GM23338 (cell line): Measurements from ENCODE around the gene CCNYL1. TPM values are rescaled to one million over a fixed set of nuclear protein-coding genes. Genes with fewer than 3 reads are reported as not detected.

Experiments used
- ATAC-seq: fragments of 200-7000 bp; cut with Tn5 transposase; 3 replicates; pipeline ENCODE4 v1.9.1; 2020
- DNase-seq: peaks from one replicate; pipeline ENCODE4 v3.0.0-alpha.2; 2015; ENCODE audit warnings: low spot score
- H2AFZ ChIP-seq: fragments of 200-600 bp; sonication (generic); 2 replicates; pipeline ENCODE4 v1.8.0; 2016; ENCODE audit warnings: antibody characterized with exemption, mild to moderate bottlenecking, moderate library complexity
- H3F3A ChIP-seq: fragments of 200-600 bp; sonication (generic); replicated peaks from 2 replicates; pipeline ENCODE4 v1.8.0; 2017; ENCODE audit warnings: antibody characterized with exemption, mixed run types, low read depth
- H3K27ac ChIP-seq: fragments of 200-600 bp; sonication (generic); 2 replicates; pipeline ENCODE4 v1.6.1; 2016; ENCODE audit warnings: low read depth
- H3K27me3 ChIP-seq: fragments of 200-600 bp; sonication (generic); 2 replicates; pipeline ENCODE4 v1.8.0; 2016; ENCODE audit warnings: mild to moderate bottlenecking, mixed run types, moderate library complexity; ENCODE audit not compliant: insufficient read depth
- H3K36me3 ChIP-seq: fragments of 200-600 bp; sonication (generic); 2 replicates; pipeline ENCODE4 v1.8.0; 2016; ENCODE audit warnings: mild to moderate bottlenecking; ENCODE audit not compliant: insufficient read depth
- H3K4me1 ChIP-seq: fragments of 200-600 bp; sonication (generic); 2 replicates; pipeline ENCODE4 v1.8.0; 2016; ENCODE audit warnings: mild to moderate bottlenecking, moderate library complexity; ENCODE audit not compliant: insufficient read depth
- H3K4me2 ChIP-seq: fragments of 200-600 bp; sonication (generic); 2 replicates; pipeline ENCODE4 v1.7.1; 2017; ENCODE audit warnings: mixed run types
- H3K4me3 ChIP-seq: fragments of 200-600 bp; sonication (generic); 2 replicates; pipeline ENCODE4 v1.6.1; 2016; ENCODE audit warnings: mixed run types
- H3K79me2 ChIP-seq: fragments of 200-600 bp; sonication (generic); replicated peaks from 2 replicates; pipeline ENCODE4 v1.8.0; 2017; ENCODE audit warnings: mild to moderate bottlenecking; ENCODE audit not compliant: insufficient read depth
- H3K9me2 ChIP-seq: fragments of 200-600 bp; sonication (generic); 2 replicates; pipeline ENCODE4 v1.8.0; 2017; ENCODE audit not compliant: insufficient read depth
- H4K20me1 ChIP-seq: fragments of 200-600 bp; sonication (generic); replicated peaks from 2 replicates; pipeline ENCODE4 v1.8.0; 2017; ENCODE audit warnings: mild to moderate bottlenecking; ENCODE audit not compliant: insufficient read depth
- H3K27ac Mint-ChIP-seq: 2 replicates; pipeline ENCODE4 v1.8.0; 2020; ENCODE audit warnings: inconsistent platforms, mild to moderate bottlenecking, moderate library complexity, mixed read lengths
- H3K27me3 Mint-ChIP-seq: 3 replicates; pipeline ENCODE4 v1.8.0; 2022; ENCODE audit warnings: low read depth, mild to moderate bottlenecking, moderate library complexity, mixed read lengths, inconsistent platforms; ENCODE audit not compliant: insufficient read depth, poor library complexity
- H3K36me3 Mint-ChIP-seq: 3 replicates; pipeline ENCODE4 v1.8.0; 2021; ENCODE audit warnings: low read depth, mild to moderate bottlenecking, inconsistent platforms, moderate library complexity, mixed read lengths
- H3K4me1 Mint-ChIP-seq: 3 replicates; pipeline ENCODE4 v1.8.0; 2020; ENCODE audit warnings: mild to moderate bottlenecking, inconsistent platforms, mixed read lengths
- H3K4me3 Mint-ChIP-seq: 3 replicates; pipeline ENCODE4 v1.8.0; 2021; ENCODE audit warnings: moderate library complexity, mild to moderate bottlenecking, inconsistent platforms, mixed read lengths
- H3K9me3 Mint-ChIP-seq: 3 replicates; pipeline ENCODE4 v1.8.0; 2020; ENCODE audit warnings: moderate library complexity, mild to moderate bottlenecking, inconsistent platforms, mixed read lengths
- EZH2phosphoT487 ChIP-seq: fragments of 200-600 bp; sonication (generic); IDR thresholded peaks from one replicate; pipeline ENCODE4 v1.8.1; 2018; ENCODE audit warnings: antibody characterized with exemption; ENCODE audit not compliant: unreplicated experiment
- JUNB ChIP-seq: IDR thresholded peaks from one replicate; pipeline ENCODE4 v1.6.1; 2016; ENCODE audit warnings: antibody characterized with exemption; ENCODE audit not compliant: unreplicated experiment
- NANOG ChIP-seq: IDR thresholded peaks from 2 replicates; pipeline ENCODE4 v1.6.1; 2016; ENCODE audit warnings: antibody characterized with exemption, borderline replicate concordance
- POLR2AphosphoS5 ChIP-seq: IDR thresholded peaks from 2 replicates; pipeline ENCODE4 v1.6.1; 2016; ENCODE audit warnings: antibody characterized with exemption, low read depth
- ZNF462 ChIP-seq: fragments of 250-450 bp; sonication (Bioruptor Pico); IDR thresholded peaks from 2 replicates; pipeline ENCODE4 v1.5.0; 2020; ENCODE audit warnings: mild to moderate bottlenecking, moderate library complexity
- long read RNA-seq: library from polyadenylated mRNA; unstranded; transcript quantifications from one replicate; pipeline ENCODE4 v2.0.0, GENCODE V29; 2020; ENCODE audit not compliant: unreplicated experiment
- polyA plus RNA-seq: library from polyadenylated mRNA; unstranded; fragments of >200 nt; fragmentation: Nextera tagmentation; extraction: Ambion mirVana; gene quantifications from 2 replicates; pipeline ENCODE4 v1.2.1, GENCODE V29; 2016
- total RNA-seq: library from RNA; depleted of rRNA; stranded (reverse); fragments of >200 nt; shearing (Covaris generic); gene quantifications from 2 replicates; pipeline ENCODE4 v1.2.3, GENCODE V29; 2014; rRNA removed
- TF ChIP-seq, protein P1 (sequence below), 2 experiments: fragments of 200-600 bp in 1 of 2; sonication (generic) in 1 of 2; conservative IDR thresholded peaks; 2 replicates each; pipeline versions ENCODE4 v1.5.1 to v1.6.1; 2016 to 2017; ENCODE audit warnings: antibody characterized with exemption in 2 of 2, low read depth in 2 of 2, mild to moderate bottlenecking in 2 of 2, moderate library complexity in 1 of 2
- TF ChIP-seq, protein P2 (sequence below): IDR thresholded peaks from 2 replicates; pipeline ENCODE4 v1.6.1; 2016; ENCODE audit warnings: antibody characterized with exemption

Gene CCNYL1
- total RNA-seq (32.1 and 35.1 TPM in 2 replicates), polyA plus RNA-seq (19.6 and 20.8 TPM in 2 replicates)
- long read RNA-seq, partial matches to known transcripts = 0 of 2 reads
- long read RNA-seq, other reads (novel, unspliced or antisense) = 2 of 2 reads

GRCh38 chr2:207710814-207711740, at the start of gene CCNYL1:
CCNYL1 (plus strand) TSS chr2:207711640; CDS start chr2:207711897, 257 bp downstream.
- Histone ChIP-seq H4K20me1 (peaks cover 9% of the 10 kb centered on the region), H3K27me3 (no peaks in the 10 kb centered on the region), H3K4me2 (peak within 1 kb of the TSS; percentile 87), H2AFZ (peak within 1 kb of the TSS; percentile 23), H3K36me3 (no peaks in the 10 kb centered on the region), H3K4me1 (peaks cover 17% of the 10 kb centered on the region), H3K79me2 (peaks cover 40% of the 10 kb centered on the region), H3K9me2 (no peaks in the 10 kb centered on the region), H3K27ac (peak within 1 kb of the TSS; percentile 85), H3K4me3 (peak within 1 kb of the TSS; percentile 88), H3F3A (peaks cover 16% of the 10 kb centered on the region)
- H3K27ac Mint-ChIP-seq = peak within 1 kb of the TSS; percentile 92
- H3K4me1 Mint-ChIP-seq = peaks cover 22% of the 10 kb centered on the region
- peak; percentile 96 for ATAC-seq
- no peaks in the 10 kb centered on the region; the same call in 2 of the 3 replicates for H3K9me3 Mint-ChIP-seq
- peaks cover 16% of the 10 kb centered on the region for H3K36me3 Mint-ChIP-seq
- peak within 1 kb of the TSS; percentile 94 for H3K4me3 Mint-ChIP-seq
- peaks cover 16% of the 10 kb centered on the region for H3K27me3 Mint-ChIP-seq
- DNase-seq = peak; percentile 99
- TF ChIP-seq, protein P1, sequence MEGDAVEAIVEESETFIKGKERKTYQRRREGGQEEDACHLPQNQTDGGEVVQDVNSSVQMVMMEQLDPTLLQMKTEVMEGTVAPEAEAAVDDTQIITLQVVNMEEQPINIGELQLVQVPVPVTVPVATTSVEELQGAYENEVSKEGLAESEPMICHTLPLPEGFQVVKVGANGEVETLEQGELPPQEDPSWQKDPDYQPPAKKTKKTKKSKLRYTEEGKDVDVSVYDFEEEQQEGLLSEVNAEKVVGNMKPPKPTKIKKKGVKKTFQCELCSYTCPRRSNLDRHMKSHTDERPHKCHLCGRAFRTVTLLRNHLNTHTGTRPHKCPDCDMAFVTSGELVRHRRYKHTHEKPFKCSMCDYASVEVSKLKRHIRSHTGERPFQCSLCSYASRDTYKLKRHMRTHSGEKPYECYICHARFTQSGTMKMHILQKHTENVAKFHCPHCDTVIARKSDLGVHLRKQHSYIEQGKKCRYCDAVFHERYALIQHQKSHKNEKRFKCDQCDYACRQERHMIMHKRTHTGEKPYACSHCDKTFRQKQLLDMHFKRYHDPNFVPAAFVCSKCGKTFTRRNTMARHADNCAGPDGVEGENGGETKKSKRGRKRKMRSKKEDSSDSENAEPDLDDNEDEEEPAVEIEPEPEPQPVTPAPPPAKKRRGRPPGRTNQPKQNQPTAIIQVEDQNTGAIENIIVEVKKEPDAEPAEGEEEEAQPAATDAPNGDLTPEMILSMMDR (conservative IDR thresholded peaks at IDR 0.05; ENCODE audit: low read depth in 2 of 2) = no peak
- TF ChIP-seq JUNB (no peak), POLR2AphosphoS5 (peak; percentile 93)

- no peak for DNase-seq
- H3K27me3 ChIP-seq = no peaks in the 10 kb centered on the region
- H3F3A ChIP-seq = no peaks in the 10 kb centered on the region
- H3K36me3 Mint-ChIP-seq = no peaks in the 10 kb centered on the region
- no peak for ATAC-seq
- no peak overlapping the region for H2AFZ ChIP-seq
- H3K4me1 ChIP-seq = 0 out of 2 replicates have a peak, but pooled peaks cover 3% of the 10 kb centered on the region
- no peaks in the 10 kb centered on the region; the same call in 1 of the 2 replicates for H3K9me2 ChIP-seq
- no peaks in the 10 kb centered on the region for H3K36me3 ChIP-seq
- H4K20me1 ChIP-seq = no peaks in the 10 kb centered on the region
- H3K4me1 Mint-ChIP-seq = peaks cover 9% of the 10 kb centered on the region; the same call in 1 of the 3 replicates
- no peak overlapping the region for H3K4me3 Mint-ChIP-seq
- no peak overlapping the region for H3K4me3 ChIP-seq
- no peaks in the 10 kb centered on the region for H3K9me3 Mint-ChIP-seq
- peaks cover 7% of the 10 kb centered on the region for H3K27me3 Mint-ChIP-seq
- H3K27ac ChIP-seq = no peak overlapping the region
- no peak overlapping the region for H3K27ac Mint-ChIP-seq
- no peak overlapping the region for H3K4me2 ChIP-seq
- no peaks in the 10 kb centered on the region for H3K79me2 ChIP-seq
- TF ChIP-seq ZNF462 (CRISPR knock-in tag) = no peak
- no peak for TF ChIP-seq NANOG
- TF ChIP-seq EZH2phosphoT487 = no peak
- TF ChIP-seq, protein P2, sequence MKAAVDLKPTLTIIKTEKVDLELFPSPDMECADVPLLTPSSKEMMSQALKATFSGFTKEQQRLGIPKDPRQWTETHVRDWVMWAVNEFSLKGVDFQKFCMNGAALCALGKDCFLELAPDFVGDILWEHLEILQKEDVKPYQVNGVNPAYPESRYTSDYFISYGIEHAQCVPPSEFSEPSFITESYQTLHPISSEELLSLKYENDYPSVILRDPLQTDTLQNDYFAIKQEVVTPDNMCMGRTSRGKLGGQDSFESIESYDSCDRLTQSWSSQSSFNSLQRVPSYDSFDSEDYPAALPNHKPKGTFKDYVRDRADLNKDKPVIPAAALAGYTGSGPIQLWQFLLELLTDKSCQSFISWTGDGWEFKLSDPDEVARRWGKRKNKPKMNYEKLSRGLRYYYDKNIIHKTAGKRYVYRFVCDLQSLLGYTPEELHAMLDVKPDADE = no peak
- TF ChIP-seq, protein P1 (conservative IDR thresholded peaks at IDR 0.05; ENCODE audit: low read depth in 2 of 2) = no peak
These were observed 49.2 kb upstream of the CCNYL1 start for GRCh38 chr2:207662203-207662602.
